Measurements from ENCODE around the gene PERM1.

- TF ChIP-seq CTCF (optimal IDR thresholded peaks at IDR 0.05 in 1 of 3, IDR thresholded peaks at IDR 0.05 in 1 of 3, conservative IDR thresholded peaks at IDR 0.05 in 1 of 3; ENCODE audit: extremely low read depth in 1 of 3, insufficient read depth in 2 of 3, low read length in 3 of 3), result no peak
- TF ChIP-seq EZH2 (IDR thresholded peaks at IDR 0.05; ENCODE audit: low read length), result no peak
Measured at GRCh38 chr1:1003618-1004419, 21.9 kb upstream of the PERM1 start.

Data from keratinocyte (primary cell).